Ascending aorta (tissue), 2 donors: ENCODE measurements around the gene HIVEP3. TPM values are rescaled to one million over a fixed set of nuclear protein-coding genes. Genes with fewer than 3 reads are reported as not detected.

Source experiments
- DNase-seq, 2 donors: peaks; one replicate each; pipeline ENCODE4 v3.0.0-alpha.2; 2019; ENCODE audit warnings: low spot score in 2 of 2
- H3K27ac ChIP-seq, 2 donors: fragments of 200-600 bp; sonication (generic); one replicate each; pipeline ENCODE4 v1.5.1; 2016 to 2017; ENCODE audit warnings: mild to moderate bottlenecking in 1 of 2
- H3K27me3 ChIP-seq: fragments of 200-600 bp; sonication (generic); one replicate; pipeline ENCODE4 v1.5.1; 2017
- H3K36me3 ChIP-seq, 2 donors: fragments of 200-600 bp; sonication (generic); one replicate each; pipeline ENCODE4 v1.5.1; 2016
- H3K4me1 ChIP-seq, 2 donors: fragments of 200-600 bp; sonication (generic); one replicate each; pipeline ENCODE4 v1.5.1; 2016 to 2017; ENCODE audit warnings: mild to moderate bottlenecking in 1 of 2
- H3K4me3 ChIP-seq, 2 donors: fragments of 200-600 bp; sonication (generic); one replicate each; pipeline ENCODE4 v1.5.1; 2016 to 2017; ENCODE audit warnings: mild to moderate bottlenecking in 1 of 2
- H3K9me3 ChIP-seq, 2 donors: fragments of 200-600 bp; sonication (generic); one replicate each; pipeline ENCODE4 v1.5.1; 2016
- intact Hi-C: fragments of 100-400 bp; cut with DNase I; formaldehyde crosslinking; loops from one replicate; pipeline ENCODE4 v1.15.1; 2023
- total RNA-seq: library from RNA; depleted of rRNA; stranded (reverse); fragments of >200 nt; gene quantifications from one replicate; pipeline ENCODE4 v1.1.0, GENCODE V29; 2016
- TF ChIP-seq, protein P1 (sequence below), 3 experiments: fragments of 200-600 bp in 2 of 3; fragments of 450-650 bp in 1 of 3; sonication (generic) in 2 of 3; IDR thresholded peaks; one replicate each; pipeline ENCODE4 v1.5.1; 2016 to 2019; ENCODE audit warnings: antibody characterized with exemption in 3 of 3, mild to moderate bottlenecking in 1 of 3, moderate library complexity in 1 of 3

Gene HIVEP3
- total RNA-seq, 1 donor from 2014 or later = 0.32 TPM

DNA sequence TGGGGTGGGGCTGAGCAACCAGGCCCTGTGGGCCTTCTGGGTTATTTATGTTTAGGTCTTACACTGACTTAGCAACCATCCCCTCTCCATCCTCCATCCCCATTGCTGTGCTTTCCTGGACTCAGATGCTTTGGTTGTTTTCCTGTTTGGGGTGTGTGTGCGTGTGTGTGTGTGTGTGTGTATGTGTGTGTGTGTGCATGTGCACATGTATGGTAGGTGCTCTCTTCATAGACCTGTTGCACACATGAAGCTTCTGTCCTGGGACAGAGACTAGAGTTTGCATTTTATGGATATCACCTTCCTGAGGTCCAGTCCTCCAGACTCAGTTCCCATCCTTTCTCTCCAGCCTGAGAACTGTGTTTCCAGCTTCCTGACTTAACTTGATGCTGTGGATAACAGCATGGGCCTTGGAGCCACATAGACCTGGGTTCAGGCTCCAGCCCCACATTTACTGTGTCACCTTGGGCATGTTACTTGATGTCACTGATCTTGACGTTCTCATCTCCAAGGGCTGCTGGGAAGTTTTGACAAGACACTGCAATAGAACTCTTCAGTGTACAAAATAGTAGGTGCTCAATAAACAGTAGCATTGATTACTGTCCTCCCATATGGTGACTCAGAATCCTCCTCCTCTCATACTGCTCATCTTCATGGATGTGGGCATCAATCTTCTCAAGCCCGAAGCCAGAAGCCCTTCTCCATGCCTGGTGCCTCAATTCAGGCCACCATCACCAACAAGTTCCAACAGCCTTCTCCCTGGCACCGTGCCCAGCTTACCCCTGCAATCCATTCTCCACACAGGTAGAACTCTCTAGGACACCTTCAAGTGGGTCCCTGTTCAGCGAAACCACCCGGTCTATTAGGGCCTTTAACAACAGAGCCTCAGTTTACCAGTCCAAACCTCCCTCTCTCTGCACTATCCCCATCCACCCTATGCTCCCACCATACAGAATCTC lies 252.5 kb downstream of the HIVEP3 start:
- intact Hi-C loops = loop anchor here (10.0 kb wide), 1 partner anchor 669 kb away; the partner anchor contains the start of gene FOXJ3

DNA sequence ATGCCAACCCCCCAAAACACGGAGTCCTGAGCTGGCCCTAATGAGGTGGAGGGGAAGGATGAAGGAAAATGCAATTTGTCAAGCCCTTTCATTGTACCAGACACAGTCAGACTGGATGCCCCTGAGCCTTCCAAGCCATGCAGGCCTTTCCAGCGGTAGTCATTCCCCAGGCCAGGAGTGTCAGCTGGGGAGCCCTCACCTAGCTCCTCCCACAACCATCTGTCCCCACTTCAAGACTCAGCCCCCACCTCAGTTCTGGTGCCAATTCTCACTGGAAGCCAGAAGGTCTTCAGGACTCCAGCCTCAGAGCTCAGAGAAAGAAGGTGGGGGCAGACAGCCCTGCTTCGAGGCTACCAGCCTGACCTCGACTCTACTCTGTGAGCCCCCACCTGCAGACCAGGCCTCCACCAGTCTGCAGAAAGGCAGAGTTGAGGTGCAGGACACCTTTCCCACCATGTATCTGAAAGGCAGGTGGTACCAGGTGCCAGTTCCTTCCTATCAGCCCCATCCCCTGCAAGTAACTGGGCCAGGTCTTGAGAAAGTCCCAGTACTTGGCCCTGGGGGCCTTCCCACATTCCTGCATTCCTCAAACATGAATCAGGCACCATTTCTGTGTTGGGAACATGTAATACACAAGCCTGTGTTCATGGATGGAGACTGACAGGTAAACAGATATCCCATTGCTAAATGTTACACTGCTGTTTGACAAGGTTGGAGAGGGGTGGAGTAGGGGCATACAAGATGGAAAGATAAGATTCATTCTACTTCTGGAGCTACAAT lies 253.7 kb downstream of the HIVEP3 start:
- peak overlapping the region in 1 of 2 donors; percentile 13 for H3K27ac ChIP-seq

More for the DNA sequence above, 252.5 kb downstream of the HIVEP3 start:
- no peaks in the 10 kb centered on the region for H3K27me3 ChIP-seq
- no peak for DNase-seq
- TF ChIP-seq, protein P1, sequence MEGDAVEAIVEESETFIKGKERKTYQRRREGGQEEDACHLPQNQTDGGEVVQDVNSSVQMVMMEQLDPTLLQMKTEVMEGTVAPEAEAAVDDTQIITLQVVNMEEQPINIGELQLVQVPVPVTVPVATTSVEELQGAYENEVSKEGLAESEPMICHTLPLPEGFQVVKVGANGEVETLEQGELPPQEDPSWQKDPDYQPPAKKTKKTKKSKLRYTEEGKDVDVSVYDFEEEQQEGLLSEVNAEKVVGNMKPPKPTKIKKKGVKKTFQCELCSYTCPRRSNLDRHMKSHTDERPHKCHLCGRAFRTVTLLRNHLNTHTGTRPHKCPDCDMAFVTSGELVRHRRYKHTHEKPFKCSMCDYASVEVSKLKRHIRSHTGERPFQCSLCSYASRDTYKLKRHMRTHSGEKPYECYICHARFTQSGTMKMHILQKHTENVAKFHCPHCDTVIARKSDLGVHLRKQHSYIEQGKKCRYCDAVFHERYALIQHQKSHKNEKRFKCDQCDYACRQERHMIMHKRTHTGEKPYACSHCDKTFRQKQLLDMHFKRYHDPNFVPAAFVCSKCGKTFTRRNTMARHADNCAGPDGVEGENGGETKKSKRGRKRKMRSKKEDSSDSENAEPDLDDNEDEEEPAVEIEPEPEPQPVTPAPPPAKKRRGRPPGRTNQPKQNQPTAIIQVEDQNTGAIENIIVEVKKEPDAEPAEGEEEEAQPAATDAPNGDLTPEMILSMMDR (IDR thresholded peaks at IDR 0.05) = no peak
- H3K9me3 ChIP-seq = no peaks in the 10 kb centered on the region
- no peak overlapping the region for H3K27ac ChIP-seq
- no peak overlapping the region for H3K4me3 ChIP-seq
- no peaks in the 10 kb centered on the region for H3K36me3 ChIP-seq
- peaks cover 2 to 18% of the 10 kb centered on the region in 2 donors for H3K4me1 ChIP-seq

DNA sequence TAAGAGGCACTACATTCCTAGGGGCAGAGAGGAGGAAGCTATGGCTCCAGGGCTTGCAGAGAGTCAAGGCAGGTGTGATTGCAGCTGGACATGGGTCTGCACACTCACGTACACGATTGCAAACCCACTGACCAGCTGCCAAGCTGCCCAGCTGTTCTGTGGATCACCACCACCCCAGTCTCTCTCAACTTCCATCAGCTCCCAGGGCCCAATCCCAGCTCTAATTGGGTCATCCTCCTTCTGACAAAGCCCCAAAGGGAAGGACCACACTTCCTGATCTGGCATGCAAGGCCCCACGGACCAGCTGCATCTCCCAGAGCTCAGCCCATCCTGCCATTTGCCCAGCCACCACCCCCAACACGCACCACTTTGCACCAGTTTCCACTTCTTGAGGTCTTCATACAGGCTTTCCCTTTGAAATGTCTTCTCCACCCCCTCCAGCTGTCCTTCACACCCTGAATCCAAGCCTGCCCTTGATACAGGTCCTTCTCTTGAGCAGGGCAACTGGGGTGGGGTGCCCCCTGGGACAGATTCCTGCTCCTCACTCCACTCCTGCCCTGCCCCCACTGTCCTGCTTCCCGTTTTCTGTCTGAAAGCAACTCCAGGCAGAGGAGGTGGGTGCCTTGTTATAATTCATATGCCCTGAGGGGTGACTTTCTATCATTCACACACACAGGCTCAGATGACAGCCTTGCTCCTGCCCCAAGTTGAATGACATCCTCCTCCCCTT lies 254.9 kb downstream of the HIVEP3 start:
- no peaks in the 10 kb centered on the region for H3K36me3 ChIP-seq

More for the DNA sequence above, 253.7 kb downstream of the HIVEP3 start:
- Histone ChIP-seq H3K27me3 (no peaks in the 10 kb centered on the region), H3K4me3 (no peak overlapping the region), H3K36me3 (no peaks in the 10 kb centered on the region), H3K9me3 (no peaks in the 10 kb centered on the region), H3K4me1 (peaks cover 4 to 20% of the 10 kb centered on the region in 2 donors)
- intact Hi-C loops = loop anchor here (5.0 to 10.0 kb wide), 3 partner anchors 168 to 670 kb away; partner anchors contain the start of gene FOXJ3
- TF ChIP-seq, protein P1 (IDR thresholded peaks at IDR 0.05) = no peak
- DNase-seq = no peak

DNA sequence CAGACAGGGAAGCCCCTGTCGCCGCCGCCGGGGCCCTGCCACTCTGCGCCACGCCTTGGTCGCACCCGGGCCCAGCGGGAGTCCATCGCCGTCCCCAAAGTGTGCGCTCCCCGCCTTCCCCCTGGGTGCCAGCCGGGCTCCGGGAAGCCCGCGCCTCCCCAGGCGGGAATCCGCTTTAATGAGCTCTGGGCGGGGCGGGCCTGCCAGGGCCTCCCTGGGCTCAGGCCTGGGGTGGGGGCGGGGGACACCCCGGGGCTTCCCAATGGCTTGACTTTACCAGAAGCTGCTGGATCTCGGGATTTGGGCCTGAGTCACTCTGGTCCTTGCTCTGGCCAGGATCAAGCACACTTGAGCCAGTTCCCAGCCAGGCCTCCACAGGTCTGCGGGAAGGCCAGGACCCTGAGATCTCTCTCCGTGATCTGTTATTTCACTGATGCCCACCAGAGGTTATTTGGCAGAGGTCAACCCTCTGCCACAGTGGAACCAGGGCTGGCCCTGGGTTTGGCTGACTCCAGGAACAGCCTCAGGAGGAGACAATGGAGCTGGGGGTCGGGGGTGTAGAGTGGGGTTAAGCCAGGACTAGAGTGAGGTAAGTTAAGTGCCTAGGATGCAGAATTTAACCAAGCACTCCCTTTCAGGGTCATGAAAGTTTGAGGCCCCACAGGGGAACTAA lies 255.8 kb downstream of the HIVEP3 start:
- no peaks in the 10 kb centered on the region for H3K27me3 ChIP-seq
- peak; percentile 60 to 90 for DNase-seq

More for the DNA sequence above, 254.9 kb downstream of the HIVEP3 start:
- DNase-seq = no peak
- peak overlapping the region; percentile 97 to 99 for H3K27ac ChIP-seq
- TF ChIP-seq, protein P1 (IDR thresholded peaks at IDR 0.05) = no peak
- H3K9me3 ChIP-seq = no peaks in the 10 kb centered on the region
- H3K4me1 ChIP-seq = peaks cover 4 to 20% of the 10 kb centered on the region in 2 donors
- intact Hi-C loops = loop anchor here (5.0 to 10.0 kb wide), 3 partner anchors 167 to 671 kb away; partner anchors contain the start of gene FOXJ3
- no peak overlapping the region for H3K4me3 ChIP-seq
- H3K27me3 ChIP-seq = no peaks in the 10 kb centered on the region

More for the DNA sequence above, 255.8 kb downstream of the HIVEP3 start:
- TF ChIP-seq, protein P1 (IDR thresholded peaks at IDR 0.05) = no peak
- no peaks in the 10 kb centered on the region for H3K9me3 ChIP-seq
- peaks cover 4 to 20% of the 10 kb centered on the region in 2 donors for H3K4me1 ChIP-seq
- H3K27ac ChIP-seq = peak overlapping the region; percentile 97 to 99
- intact Hi-C loops = loop anchor here (1.0 to 10.0 kb wide), 4 partner anchors 166 to 672 kb away; partner anchors contain the start of gene FOXJ3
- H3K4me3 ChIP-seq = peak overlapping the region; percentile 71 to 96
- H3K36me3 ChIP-seq = no peaks in the 10 kb centered on the region
